NCI-H2107 (cell line): ENCODE results near the gene PANK1.
A peak's percentile ranks its signal among the peaks of the same experiment; 100 is the strongest.

ENCODE experiments used
- DNase-seq: peaks from one replicate; lab custom pipeline; 2025; lab: John Stamatoyannopoulos, UW

The PANK1 gene

GRCh38 chr10:89644967-89645741 lies at the start of gene PANK1:
PANK1 (minus strand) TSS chr10:89645242; CDS start chr10:89644891, 351 bp downstream.
- peak; percentile 19 for DNase-seq

DNA sequence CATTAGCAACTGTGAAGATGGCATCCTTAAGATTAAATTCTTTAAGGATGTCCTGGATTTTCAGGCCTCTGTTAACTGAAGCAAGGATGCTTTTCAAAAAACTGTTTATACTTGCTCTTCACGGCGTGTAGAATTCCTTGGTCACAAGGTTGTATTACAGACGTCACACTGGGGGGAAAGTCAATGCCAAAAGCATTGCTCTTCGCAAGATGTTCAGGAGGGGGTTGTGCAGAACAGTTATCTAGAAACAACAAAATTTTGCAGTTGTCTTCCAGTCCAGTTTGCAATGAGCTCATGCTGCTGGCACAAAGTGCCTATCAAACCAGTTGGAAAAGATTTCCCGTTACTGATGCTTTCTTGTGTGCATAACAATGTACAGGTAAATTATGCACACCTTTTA lies 48.1 kb upstream of the PANK1 start:
- DNase-seq = no peak

DNA sequence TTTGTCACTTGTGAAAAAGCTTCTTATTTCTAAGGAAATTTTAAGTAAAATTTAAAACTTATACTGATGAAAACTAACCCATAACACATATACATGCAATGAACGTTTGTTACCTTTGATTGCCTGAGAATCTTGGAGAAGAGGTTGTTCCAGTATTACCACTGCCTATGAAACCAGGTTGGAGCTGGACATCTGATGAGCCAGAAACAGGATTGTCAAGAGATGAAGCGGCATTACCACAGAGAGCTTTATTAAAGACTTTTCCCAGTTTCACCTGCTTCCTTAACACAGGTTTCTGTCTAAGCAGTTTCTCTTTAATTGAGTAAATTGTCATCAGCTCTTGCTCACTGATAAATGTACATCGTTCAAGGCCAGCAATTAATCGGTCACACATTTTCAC lies 47.4 kb upstream of the PANK1 start:
- no peak for DNase-seq

DNA sequence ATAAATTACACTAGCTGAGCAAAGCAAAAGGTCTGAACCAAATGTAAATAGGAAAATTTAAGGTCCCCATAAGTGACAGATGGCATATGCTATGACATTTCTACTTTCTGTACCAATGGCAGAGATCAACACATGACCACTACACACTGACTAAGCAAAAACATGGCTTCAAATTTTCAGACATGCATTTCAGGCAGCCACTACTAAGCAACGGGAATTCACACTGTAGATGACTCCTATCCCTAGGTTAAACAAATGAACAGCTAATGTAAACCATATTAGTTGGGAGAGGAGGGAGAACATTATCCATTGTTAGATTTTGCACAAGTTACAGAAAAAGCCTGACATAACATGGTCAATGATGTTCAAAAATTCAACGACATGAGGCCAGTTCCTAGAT lies 45.0 kb upstream of the PANK1 start:
- no peak for DNase-seq

DNA sequence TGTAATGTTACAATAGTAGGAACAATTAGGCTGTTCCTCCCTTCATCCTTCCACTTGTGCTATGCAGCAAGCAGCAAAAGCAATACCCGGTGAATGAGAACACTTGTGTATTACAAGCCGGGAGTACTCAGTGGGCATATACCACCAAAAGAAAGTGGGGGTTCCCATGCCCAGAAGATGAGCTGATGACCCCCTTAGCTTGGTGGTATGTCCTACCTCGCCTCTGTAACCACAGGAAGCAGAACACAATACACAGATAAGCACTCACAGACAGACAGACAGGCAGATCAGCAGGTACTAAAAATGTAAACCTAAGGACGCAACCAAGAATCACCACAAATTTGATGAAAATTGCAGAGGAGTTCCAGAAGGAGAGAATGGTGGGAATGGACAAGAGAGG lies 40.9 kb upstream of the PANK1 start:
- no peak for DNase-seq

- no peak for DNase-seq
Measured at GRCh38 chr10:89684604-89685003, 39.6 kb upstream of the PANK1 start.

GRCh38 chr10:89683883-89684282 lies 38.8 kb upstream of the PANK1 start:
- peak; percentile 37 for DNase-seq

DNA sequence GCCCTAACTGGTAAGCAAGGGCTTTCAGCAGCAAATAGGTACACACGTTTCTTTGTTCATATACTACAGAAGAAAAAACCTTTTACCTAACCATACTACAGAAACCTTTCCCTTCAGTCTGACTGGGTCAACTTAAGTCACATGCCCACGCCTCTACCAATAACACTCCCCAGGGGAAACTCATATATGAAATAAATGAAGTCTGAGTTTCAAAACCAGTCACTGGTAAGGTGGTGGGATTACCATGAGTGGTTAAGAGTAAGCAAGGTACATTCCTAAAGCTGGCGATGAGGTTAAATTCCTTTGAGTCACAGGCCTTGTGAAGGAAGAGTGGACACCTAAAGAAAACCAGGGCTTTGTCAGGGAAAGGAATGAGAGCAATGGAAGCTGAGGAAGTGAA lies 34.9 kb upstream of the PANK1 start:
- DNase-seq = no peak

DNA sequence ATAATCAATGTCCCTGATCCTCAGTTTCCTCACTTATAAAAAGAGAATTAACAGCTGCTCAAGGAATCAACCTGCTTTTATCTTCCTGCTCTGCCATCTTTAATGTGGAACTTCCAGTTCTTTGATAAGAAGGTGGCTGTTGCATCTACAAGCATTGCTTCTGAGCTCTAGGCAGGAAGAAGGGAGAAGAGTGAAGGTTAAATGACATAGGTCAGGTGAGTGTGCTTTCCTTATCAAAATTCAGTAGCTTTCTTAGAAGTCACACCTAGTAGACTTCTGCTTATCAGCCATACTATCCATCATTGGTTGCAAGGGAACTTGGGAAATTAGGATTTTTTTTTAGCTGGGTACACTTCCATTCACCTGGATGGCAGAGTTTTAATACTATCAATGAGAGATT lies 32.3 kb upstream of the PANK1 start:
- DNase-seq = no peak

DNA sequence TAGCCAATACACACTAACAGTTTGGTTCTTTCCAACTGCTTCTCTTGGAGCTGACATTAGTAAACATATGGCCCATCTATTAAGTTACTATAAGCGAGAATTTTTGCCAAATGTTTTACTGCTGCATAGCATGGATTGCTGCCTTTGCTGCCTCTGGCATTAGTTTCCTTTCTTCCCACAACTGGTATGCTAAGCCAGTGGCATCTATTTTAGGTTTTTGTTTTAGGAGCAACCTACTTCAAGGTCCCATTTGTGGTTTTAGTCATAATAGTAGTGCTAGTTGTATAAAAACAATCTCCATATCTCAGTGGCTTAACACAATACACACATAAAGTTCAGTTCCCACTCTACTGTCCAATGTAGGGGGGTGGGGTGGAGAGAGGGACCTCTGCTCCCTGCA lies 25.9 kb upstream of the PANK1 start:
- DNase-seq = no peak

GRCh38 chr10:89669985-89670384 lies 24.9 kb upstream of the PANK1 start:
- no peak for DNase-seq

GRCh38 chr10:89668386-89669071 lies 23.5 kb upstream of the PANK1 start:
- no peak for DNase-seq

- no peak for DNase-seq
Measured at GRCh38 chr10:89666138-89666537, 21.1 kb upstream of the PANK1 start.

DNA sequence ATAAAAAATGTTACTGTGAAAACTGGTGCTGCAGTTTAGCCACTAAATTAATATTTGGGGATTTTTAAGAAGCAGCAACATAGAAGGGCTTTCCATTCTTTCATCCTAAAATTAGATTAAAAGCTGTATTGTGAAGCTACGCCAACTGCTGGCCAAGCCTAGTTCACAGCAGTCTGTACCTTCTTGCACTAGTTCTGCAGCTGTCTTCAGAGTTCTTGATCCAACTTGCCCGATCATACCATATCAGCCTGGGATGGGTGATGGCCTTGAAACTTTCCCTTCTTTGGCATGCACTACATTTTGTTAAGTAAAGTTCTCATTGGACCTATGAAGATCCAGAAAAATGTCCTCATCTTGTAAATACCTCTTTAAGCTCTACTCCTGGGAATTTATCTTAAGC lies 20.3 kb upstream of the PANK1 start:
- DNase-seq = no peak

DNA sequence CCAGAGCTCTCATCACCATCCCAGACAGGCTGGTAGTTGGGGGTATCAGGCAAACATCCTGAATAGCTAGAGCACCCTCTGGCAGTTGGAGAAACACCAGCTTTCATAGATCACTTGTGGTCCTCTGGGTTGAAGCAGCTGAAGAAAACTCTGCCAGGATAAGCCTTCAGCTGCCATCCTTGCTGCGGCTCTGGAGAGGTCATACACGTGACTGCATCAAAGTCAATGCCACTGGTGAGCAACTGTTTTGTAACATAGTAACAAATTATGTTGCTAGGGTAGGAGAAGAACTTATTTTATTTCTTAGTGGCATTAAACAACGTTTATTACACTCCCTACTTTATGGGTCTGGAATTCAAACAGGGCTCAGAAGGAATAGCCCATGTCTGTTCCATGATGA lies 19.2 kb upstream of the PANK1 start:
- DNase-seq = no peak

- DNase-seq = no peak
Measured at GRCh38 chr10:89663144-89663543, 18.1 kb upstream of the PANK1 start.

- no peak for DNase-seq
Measured at GRCh38 chr10:89662596-89662995, 17.6 kb upstream of the PANK1 start.

DNA sequence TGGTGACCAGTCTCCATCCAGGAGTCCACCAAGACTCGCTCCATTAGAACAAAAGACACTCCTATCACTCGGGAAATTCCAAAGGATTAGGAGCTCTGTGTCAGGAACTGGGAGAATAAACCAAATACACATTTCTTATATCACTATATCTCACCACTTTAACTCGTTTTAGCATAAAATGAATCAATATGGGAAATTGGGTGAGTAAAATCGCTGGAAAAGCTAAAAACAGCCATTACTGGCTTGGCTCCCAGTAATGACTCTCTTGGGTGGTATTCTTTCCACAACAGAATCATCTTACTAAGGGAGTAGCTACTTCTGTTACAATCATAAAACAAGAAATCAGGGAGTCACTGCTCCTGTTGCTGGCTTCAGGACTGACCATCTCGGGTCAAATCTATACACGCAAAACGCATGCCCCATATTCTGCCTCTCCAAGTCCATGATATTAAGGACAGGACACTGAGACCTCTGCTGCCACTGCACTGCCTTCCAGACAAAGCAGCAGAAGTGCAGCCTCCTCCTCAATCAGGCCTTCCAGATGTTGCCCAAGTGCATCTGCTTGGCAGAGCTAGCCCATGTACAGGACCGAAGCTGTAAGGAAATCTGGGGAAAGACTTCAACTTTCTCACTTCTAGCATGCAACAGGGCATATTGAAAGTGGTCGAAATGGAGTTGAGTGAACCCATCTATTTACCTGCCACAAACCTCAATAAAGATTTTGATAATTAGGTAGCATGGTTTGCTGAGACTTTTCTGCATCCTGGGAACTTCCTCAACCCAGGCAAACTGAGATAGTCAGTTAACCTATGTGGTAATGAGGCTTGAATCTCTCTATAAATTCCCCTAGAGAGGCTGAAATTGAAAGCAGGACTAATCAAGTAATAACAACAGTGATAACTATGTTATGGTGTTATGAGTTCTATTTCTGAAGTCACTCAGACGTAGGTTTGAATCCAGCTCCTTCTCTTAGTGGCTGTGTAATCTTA lies 14.4 kb upstream of the PANK1 start:
- no peak for DNase-seq

- no peak for DNase-seq
Measured at GRCh38 chr10:89657302-89657701, 12.3 kb upstream of the PANK1 start.

DNA sequence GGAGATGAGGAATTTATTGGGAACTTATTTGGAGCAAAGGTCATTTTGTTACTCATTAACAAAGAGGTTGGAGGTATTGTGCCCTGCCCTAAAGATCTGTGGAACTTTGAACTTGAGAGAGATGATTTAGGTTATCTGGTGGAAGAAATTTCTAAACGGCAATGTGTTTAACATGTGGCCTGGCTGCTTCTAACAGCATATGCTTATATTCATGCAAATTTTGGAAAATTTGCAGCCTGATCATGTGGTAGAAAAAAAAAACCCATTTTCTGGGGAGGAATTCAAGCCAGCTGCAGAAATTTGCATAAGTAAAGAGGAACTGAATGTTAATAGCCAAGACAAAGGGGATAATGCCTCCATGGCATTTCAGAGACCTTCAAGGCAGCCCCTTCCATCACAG lies 10.7 kb upstream of the PANK1 start:
- DNase-seq = no peak

GRCh38 chr10:89653410-89653869 lies 8.4 kb upstream of the PANK1 start:
- no peak for DNase-seq

DNA sequence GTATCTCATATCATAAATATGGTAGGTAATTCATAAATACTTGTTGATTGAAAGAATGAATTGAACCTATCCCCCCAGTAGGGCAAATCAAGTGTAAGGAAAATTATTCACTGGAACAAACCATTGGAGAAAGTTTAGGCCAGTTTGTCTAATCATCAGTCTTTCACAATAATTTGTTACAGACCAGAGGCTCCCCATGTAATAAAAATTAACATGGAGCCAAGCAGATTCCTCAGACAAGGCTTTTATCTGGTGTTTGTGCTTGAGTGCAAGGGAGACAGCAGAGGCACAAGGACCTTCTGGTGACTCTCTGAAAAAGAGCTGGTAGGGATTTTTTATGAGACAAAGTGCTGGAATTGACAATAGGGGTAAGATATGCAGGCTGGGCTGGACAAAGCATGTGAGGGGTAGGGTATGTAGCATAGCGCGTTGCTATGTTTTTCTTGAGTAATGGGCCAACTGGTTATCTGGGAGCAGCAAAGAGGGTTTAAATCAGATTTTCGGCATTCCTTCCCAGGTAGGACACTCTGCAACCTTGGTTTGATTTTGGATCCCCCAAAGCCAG lies 7.8 kb upstream of the PANK1 start:
- DNase-seq = no peak
